Neural progenitor cell (in vitro differentiated cells): Measurements from ENCODE around the gene LEFTY1. TPM values are rescaled to one million over a fixed set of nuclear protein-coding genes. Genes with fewer than 3 reads are reported as not detected.
"Not testable (repeated sequence)": the region's sequence is repeated elsewhere in the genome, so short reads cannot be mapped to it uniquely, and the experiment has no call there.

Source experiments
- DNase-seq: peaks from one replicate; pipeline ENCODE4 v3.0.0-alpha.2; 2016; ENCODE audit warnings: low spot score
- H2AFZ ChIP-seq: fragments of 200-600 bp; sonication (generic); replicated peaks from 2 replicates; pipeline ENCODE4 v1.6.1; 2016; ENCODE audit warnings: antibody characterized with exemption
- H3F3A ChIP-seq: fragments of 200-600 bp; sonication (generic); 2 replicates; pipeline ENCODE4 v1.6.1; 2016; ENCODE audit warnings: antibody characterized with exemption, low read depth
- H3K27ac ChIP-seq: fragments of 200-600 bp; sonication (generic); 2 replicates; pipeline ENCODE4 v1.5.1; 2016; ENCODE audit warnings: mild to moderate bottlenecking
- H3K27me3 ChIP-seq: fragments of 200-600 bp; sonication (generic); 2 replicates; pipeline ENCODE4 v1.6.1; 2016; ENCODE audit warnings: mild to moderate bottlenecking, moderate library complexity
- H3K36me3 ChIP-seq: fragments of 200-600 bp; sonication (generic); 2 replicates; pipeline ENCODE4 v1.5.1; 2016
- H3K4me1 ChIP-seq: fragments of 200-600 bp; sonication (generic); 2 replicates; pipeline ENCODE4 v1.6.1; 2016; ENCODE audit warnings: mixed run types
- H3K4me2 ChIP-seq: fragments of 200-600 bp; sonication (generic); 2 replicates; pipeline ENCODE4 v1.6.1; 2016
- H3K4me3 ChIP-seq: fragments of 200-600 bp; sonication (generic); 2 replicates; pipeline ENCODE4 v1.5.1; 2016
- H3K79me2 ChIP-seq: fragments of 200-600 bp; sonication (generic); 2 replicates; pipeline ENCODE4 v1.6.1; 2016; ENCODE audit warnings: low read depth
- H3K9ac ChIP-seq: fragments of 200-600 bp; sonication (generic); 2 replicates; pipeline ENCODE4 v1.6.1; 2016
- H3K9me3 ChIP-seq: fragments of 200-600 bp; sonication (generic); 2 replicates; pipeline ENCODE4 v1.5.1; 2016; ENCODE audit warnings: low read depth
- H4K20me1 ChIP-seq: fragments of 200-600 bp; sonication (generic); 2 replicates; pipeline ENCODE4 v1.6.1; 2016; ENCODE audit warnings: low read depth
- H3K27ac Mint-ChIP-seq: 3 replicates; pipeline ENCODE4 v1.8.0; 2021; ENCODE audit warnings: mixed read lengths
- H3K27me3 Mint-ChIP-seq: 2 replicates; pipeline ENCODE4 v1.8.0; 2022; ENCODE audit warnings: low read depth, mild to moderate bottlenecking, inconsistent platforms, moderate library complexity, mixed read lengths; ENCODE audit not compliant: insufficient read depth
- H3K36me3 Mint-ChIP-seq: 3 replicates; pipeline ENCODE4 v1.8.0; 2021; ENCODE audit warnings: mixed read lengths
- H3K4me1 Mint-ChIP-seq: 3 replicates; pipeline ENCODE4 v1.8.0; 2021; ENCODE audit warnings: mixed read lengths
- H3K4me3 Mint-ChIP-seq: 3 replicates; pipeline ENCODE4 v1.8.0; 2021; ENCODE audit warnings: mild to moderate bottlenecking, moderate library complexity, mixed read lengths
- H3K9me3 Mint-ChIP-seq: 3 replicates; pipeline ENCODE4 v1.8.0; 2020; ENCODE audit warnings: mixed read lengths
- CTCF ChIP-seq: fragments of 200-600 bp; sonication (generic); IDR thresholded peaks from 2 replicates; pipeline ENCODE4 v1.5.1; 2017; ENCODE audit warnings: antibody characterized with exemption, mild to moderate bottlenecking
- EZH2 ChIP-seq: fragments of 200-600 bp; sonication (generic); IDR thresholded peaks from 2 replicates; pipeline ENCODE4 v1.6.1; 2017; ENCODE audit warnings: antibody characterized with exemption, mild to moderate bottlenecking, moderate library complexity
- EZH2phosphoT487 ChIP-seq: fragments of 200-600 bp; sonication (generic); IDR thresholded peaks from 2 replicates; pipeline ENCODE4 v1.6.1; 2017; ENCODE audit warnings: antibody characterized with exemption
- total RNA-seq: library from RNA; depleted of rRNA; stranded (reverse); fragments of >200 nt; gene quantifications from 2 replicates; pipeline ENCODE4 v1.2.3, GENCODE V29; 2015; ENCODE audit warnings: low replicate concordance

Gene LEFTY1
- not detected in 2 replicates for total RNA-seq

- Histone ChIP-seq H3K4me3 (peak within 1 kb of the TSS; percentile 25), H3K27me3 (peaks cover 61% of the 10 kb centered on the region), H3K9me3 (no peaks in the 10 kb centered on the region), H3K9ac (no peak within 1 kb of the TSS), H3K27ac (no peak within 1 kb of the TSS), H3K79me2 (no peaks in the 10 kb centered on the region), H3K4me2 (peak within 1 kb of the TSS; percentile 69), H3F3A (peaks cover 11% of the 10 kb centered on the region), H3K4me1 (no peaks in the 10 kb centered on the region), H3K36me3 (no peaks in the 10 kb centered on the region), H4K20me1 (no peaks in the 10 kb centered on the region), H2AFZ (peak within 1 kb of the TSS; percentile 34)
- Mint-ChIP-seq H3K4me1 (peaks cover 13% of the 10 kb centered on the region), H3K27me3 (peaks cover 8% of the 10 kb centered on the region), H3K4me3 (no peak within 1 kb of the TSS), H3K27ac (no peak within 1 kb of the TSS), H3K9me3 (no peaks in the 10 kb centered on the region), H3K36me3 (no peaks in the 10 kb centered on the region)
- no peak for DNase-seq
- TF ChIP-seq EZH2phosphoT487 (no peak), CTCF (no peak)
These were observed at the start of gene LEFTY1 for GRCh38 chr1:225888898-225889601. Gene LEFTY1 (minus strand): TSS chr1:225889146. CDS start chr1:225889066, 80 bp downstream.

GRCh38 chr1:225937048-225937968 lies 48.4 kb upstream of the LEFTY1 start:
- Mint-ChIP-seq H3K4me1 (peaks cover 14% of the 10 kb centered on the region), H3K27ac (no peak overlapping the region), H3K27me3 (no peaks in the 10 kb centered on the region), H3K36me3 (no peaks in the 10 kb centered on the region), H3K9me3 (no peaks in the 10 kb centered on the region), H3K4me3 (no peak overlapping the region)
- Histone ChIP-seq H4K20me1 (no peaks in the 10 kb centered on the region), H3K4me2 (no peak overlapping the region), H3K27ac (no peak overlapping the region), H3K79me2 (no peaks in the 10 kb centered on the region), H2AFZ (no peak overlapping the region), H3K4me3 (no peak overlapping the region), H3K9ac (no peak overlapping the region), H3F3A (peaks cover 4% of the 10 kb centered on the region), H3K4me1 (peaks cover 13% of the 10 kb centered on the region), H3K9me3 (no peaks in the 10 kb centered on the region), H3K36me3 (no peaks in the 10 kb centered on the region), H3K27me3 (peaks cover 19% of the 10 kb centered on the region)
- no peak for DNase-seq
- no peak for TF ChIP-seq EZH2
- TF ChIP-seq CTCF: no peak
- no peak for TF ChIP-seq EZH2phosphoT487

DNA sequence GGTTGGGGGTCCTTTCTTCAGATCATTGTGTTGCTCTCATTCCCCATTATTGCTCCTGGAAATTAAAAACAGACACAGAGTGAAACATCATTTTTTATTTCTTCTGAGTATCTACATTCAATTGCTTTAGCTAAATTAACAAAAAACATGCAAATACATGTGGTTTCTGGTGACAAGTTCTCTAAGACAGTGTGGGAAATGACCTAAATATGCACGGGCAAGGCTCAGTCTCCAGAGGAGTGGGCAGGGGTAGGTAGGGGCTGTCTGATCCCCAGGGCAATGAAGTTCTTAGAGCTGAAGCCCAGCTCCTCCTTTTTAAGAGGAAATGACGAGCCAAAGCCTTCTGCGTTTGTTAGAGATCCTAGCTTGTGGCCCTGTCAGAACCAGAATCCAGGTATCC lies 47.6 kb upstream of the LEFTY1 start:
- peaks cover 3% of the 10 kb centered on the region for H3K27me3 Mint-ChIP-seq
- H3K4me1 ChIP-seq: peaks cover 9% of the 10 kb centered on the region
- H3K4me3 ChIP-seq: no peak overlapping the region
- peaks cover 19% of the 10 kb centered on the region for H3K27me3 ChIP-seq
- H2AFZ ChIP-seq: no peak overlapping the region
- no peaks in the 10 kb centered on the region for H4K20me1 ChIP-seq
- H3K36me3 ChIP-seq: no peaks in the 10 kb centered on the region
- no peak overlapping the region for H3K27ac ChIP-seq
- H3K4me2 ChIP-seq: no peak overlapping the region
- no peak overlapping the region for H3K9ac ChIP-seq
- H3F3A ChIP-seq: peaks cover 4% of the 10 kb centered on the region
- no peaks in the 10 kb centered on the region for H3K36me3 Mint-ChIP-seq
- no peaks in the 10 kb centered on the region for H3K79me2 ChIP-seq
- H3K27ac Mint-ChIP-seq: no peak overlapping the region
- H3K4me3 Mint-ChIP-seq: no peak overlapping the region
- no peak for DNase-seq
- peaks cover 7% of the 10 kb centered on the region for H3K4me1 Mint-ChIP-seq
- H3K9me3 ChIP-seq: no peaks in the 10 kb centered on the region
- no peaks in the 10 kb centered on the region for H3K9me3 Mint-ChIP-seq
- TF ChIP-seq EZH2 (no peak), EZH2phosphoT487 (no peak)

GRCh38 chr1:225936086-225936485 lies 47.1 kb upstream of the LEFTY1 start:
- not testable (repeated sequence) for H3K27ac Mint-ChIP-seq, H3K9me3 ChIP-seq, H3K36me3 ChIP-seq, H3K79me2 ChIP-seq, H3K4me1 Mint-ChIP-seq, H3K4me3 Mint-ChIP-seq, H3K4me2 ChIP-seq, H3K4me1 ChIP-seq, H4K20me1 ChIP-seq, H2AFZ ChIP-seq, H3K27ac ChIP-seq, H3F3A ChIP-seq, H3K9me3 Mint-ChIP-seq, H3K9ac ChIP-seq, DNase-seq, H3K36me3 Mint-ChIP-seq, H3K4me3 ChIP-seq, H3K27me3 Mint-ChIP-seq
- peaks cover 19% of the 10 kb centered on the region for H3K27me3 ChIP-seq
